C4-2B (cell line): ENCODE results near the gene LBHD2.

Experiments
- H3K27ac ChIP-seq: fragments of 450-650 bp; 2 replicates; pipeline ENCODE4 v1.5.1; 2017
- CTCF ChIP-seq: fragments of 450-650 bp; conservative IDR thresholded peaks from 2 replicates; pipeline ENCODE4 v1.5.1; 2017; ENCODE audit warnings: mild to moderate bottlenecking
- ZFX ChIP-seq: fragments of 450-650 bp; IDR thresholded peaks from 2 replicates; pipeline ENCODE4 v1.6.1; 2017

The LBHD2 gene

GRCh38 chr14:103129301-103130016, 45.4 kb downstream of the LBHD2 start:
- TF ChIP-seq CTCF (no peak), ZFX (no peak)
- H3K27ac ChIP-seq, result peak overlapping the region; percentile 19

- no peak for TF ChIP-seq CTCF
- no peak for TF ChIP-seq ZFX
- no peak overlapping the region for H3K27ac ChIP-seq
These were observed 46.2 kb downstream of the LBHD2 start for GRCh38 chr14:103130017-103130764.

GRCh38 chr14:103130965-103131364, 47.0 kb downstream of the LBHD2 start:
- H3K27ac ChIP-seq, result no peak overlapping the region
- TF ChIP-seq ZFX (no peak), CTCF (no peak)

GRCh38 chr14:103131580-103131979, 47.6 kb downstream of the LBHD2 start:
- no peak for TF ChIP-seq CTCF
- TF ChIP-seq ZFX, result no peak
- no peak overlapping the region for H3K27ac ChIP-seq

GRCh38 chr14:103132381-103133209, 48.6 kb downstream of the LBHD2 start:
- TF ChIP-seq CTCF, result no peak
- TF ChIP-seq ZFX, result no peak
- H3K27ac ChIP-seq, result no peak overlapping the region

GRCh38 chr14:103133210-103134140, 49.5 kb downstream of the LBHD2 start:
- no peak for TF ChIP-seq ZFX
- TF ChIP-seq CTCF, result no peak
- H3K27ac ChIP-seq, result no peak overlapping the region
